ENCODE results near the gene NRF1. TPM values are rescaled to one million over a fixed set of nuclear protein-coding genes. Genes with fewer than 3 reads are reported as not detected.
"Not testable (repeated sequence)": the region's sequence is repeated elsewhere in the genome, so short reads cannot be mapped to it uniquely, and the experiment has no call there.

NRF1 gene
- total RNA-seq, 1 donor from 2014 or later, result 16.7 TPM

DNA sequence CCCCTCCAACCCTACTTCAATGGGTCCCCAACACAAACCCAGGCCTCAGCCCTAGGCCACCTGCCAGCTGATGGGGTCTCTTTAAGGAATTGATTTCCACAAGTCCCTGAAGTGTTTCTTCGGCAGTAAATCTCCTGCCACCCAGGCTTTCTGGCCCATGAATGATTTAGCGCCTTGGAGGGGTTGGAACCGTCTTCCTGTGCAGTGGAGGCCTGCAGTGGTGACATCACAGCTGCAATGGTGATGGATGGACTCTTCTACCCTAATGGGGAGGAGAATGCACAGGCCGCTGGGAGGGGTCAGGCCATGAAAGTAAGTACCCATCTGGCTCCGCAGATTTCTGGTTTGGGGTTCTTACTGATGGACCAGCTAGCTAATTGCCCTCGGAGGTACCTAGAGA is 177.5 kb downstream of the NRF1 start:
- H3K27me3 ChIP-seq (ENCODE audit: low read depth), result peaks cover 44% of the 10 kb centered on the region
- peaks cover 21% of the 10 kb centered on the region for H3K4me1 ChIP-seq
- TF ChIP-seq CTCF (IDR thresholded peaks at IDR 0.05), result no peak
- H3K36me3 ChIP-seq, result no peaks in the 10 kb centered on the region
- intact Hi-C loops (cut with DNase I), result no loop called here
- no peak for DNase-seq
- no peaks in the 10 kb centered on the region for H3K9me3 ChIP-seq
- no peak for ATAC-seq
- no peak overlapping the region for H3K4me3 ChIP-seq
- H3K27ac ChIP-seq, result no peak overlapping the region

- intact Hi-C loops (cut with DNase I), result no loop called here
- no peak overlapping the region for H3K27ac ChIP-seq
- H3K36me3 ChIP-seq, result no peaks in the 10 kb centered on the region
- no peaks in the 10 kb centered on the region for H3K9me3 ChIP-seq
- DNase-seq (no peak), ATAC-seq (no peak)
- no peak for TF ChIP-seq CTCF (IDR thresholded peaks at IDR 0.05)
- peaks cover 38% of the 10 kb centered on the region for H3K27me3 ChIP-seq (ENCODE audit: low read depth)
- H3K4me3 ChIP-seq, result no peak overlapping the region
- H3K4me1 ChIP-seq, result peaks cover 15% of the 10 kb centered on the region
Observed at GRCh38 chr7:129789652-129790051, 178.1 kb downstream of the NRF1 start.

DNA sequence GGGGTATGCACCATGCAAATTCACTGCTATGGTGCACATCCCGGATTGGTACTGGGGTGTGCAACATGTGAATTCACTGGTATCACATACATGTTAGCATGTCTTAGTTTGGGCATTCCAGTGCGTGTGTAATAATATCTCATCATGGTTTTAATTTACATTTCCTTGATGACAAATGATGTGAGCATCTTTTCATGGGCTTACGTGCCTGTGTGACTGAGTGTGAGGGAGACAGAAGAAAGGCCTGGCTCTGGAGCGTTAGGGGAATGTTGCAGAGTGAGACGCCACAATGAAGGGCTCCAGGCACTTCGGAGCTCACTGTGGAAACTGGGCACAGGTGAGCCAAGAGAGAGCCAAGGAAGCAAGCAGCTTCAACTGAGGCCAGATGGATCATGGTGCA is 178.6 kb downstream of the NRF1 start:
- Histone ChIP-seq H3K27me3 (ENCODE audit: low read depth) (peaks cover 33% of the 10 kb centered on the region), H3K27ac (no peak overlapping the region), H3K9me3 (no peaks in the 10 kb centered on the region), H3K4me3 (no peak overlapping the region), H3K36me3 (no peaks in the 10 kb centered on the region), H3K4me1 (peaks cover 10% of the 10 kb centered on the region)
- TF ChIP-seq CTCF (IDR thresholded peaks at IDR 0.05), result no peak
- DNase-seq (no peak), ATAC-seq (no peak)
- intact Hi-C loops (cut with DNase I), result no loop called here

GRCh38 chr7:129792721-129793120 is 181.2 kb downstream of the NRF1 start:
- Histone ChIP-seq H3K27me3 (ENCODE audit: low read depth) (peaks cover 7% of the 10 kb centered on the region), H3K27ac (no peak overlapping the region), H3K4me3 (no peak overlapping the region), H3K9me3 (no peaks in the 10 kb centered on the region), H3K4me1 (no peaks in the 10 kb centered on the region), H3K36me3 (no peaks in the 10 kb centered on the region)
- no peak for TF ChIP-seq CTCF (IDR thresholded peaks at IDR 0.05)
- intact Hi-C loops (cut with DNase I), result no loop called here
- no peak for DNase-seq
- no peak for ATAC-seq

- H3K27me3 ChIP-seq (ENCODE audit: low read depth), result peaks cover 7% of the 10 kb centered on the region
- no peak for DNase-seq
- H3K4me1 ChIP-seq, result no peaks in the 10 kb centered on the region
- no peaks in the 10 kb centered on the region for H3K9me3 ChIP-seq
- H3K36me3 ChIP-seq, result no peaks in the 10 kb centered on the region
- intact Hi-C loops (cut with DNase I), result no loop called here
- H3K27ac ChIP-seq, result no peak overlapping the region
- no peak for TF ChIP-seq CTCF (IDR thresholded peaks at IDR 0.05)
- no peak overlapping the region for H3K4me3 ChIP-seq
- ATAC-seq, result no peak
Observed at GRCh38 chr7:129793506-129794310, 182.2 kb downstream of the NRF1 start.

DNA sequence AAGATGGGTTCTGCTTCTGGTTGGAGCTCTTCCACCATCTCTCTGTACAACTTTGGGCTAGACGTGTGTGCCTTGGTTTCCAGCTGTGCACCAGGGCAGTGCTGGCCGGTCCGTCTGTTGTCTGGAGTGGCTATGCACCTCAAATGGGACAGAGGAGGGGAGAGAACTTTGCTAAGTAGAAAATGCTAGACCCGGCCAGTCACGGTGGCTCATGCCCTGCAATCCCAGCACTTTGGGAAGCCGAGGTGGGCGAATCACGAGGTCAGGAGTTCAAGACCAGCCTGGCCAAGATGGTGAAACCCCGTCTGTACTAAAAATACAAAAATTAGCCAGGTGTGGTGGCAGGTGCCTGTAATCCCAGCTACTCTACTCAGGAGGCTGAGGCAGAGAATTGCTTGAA is 182.9 kb downstream of the NRF1 start:
- H3K4me3 ChIP-seq; H3K4me1 ChIP-seq; H3K36me3 ChIP-seq; intact Hi-C loops (cut with DNase I); ATAC-seq; H3K9me3 ChIP-seq; H3K27me3 ChIP-seq (ENCODE audit: low read depth); DNase-seq; H3K27ac ChIP-seq: not testable (repeated sequence)
